Neural progenitor cell (in vitro differentiated cells): ENCODE data around the gene BORCS8. TPM values are rescaled to one million over a fixed set of nuclear protein-coding genes. Genes with fewer than 3 reads are reported as not detected.
"Not testable (repeated sequence)": the region's sequence is repeated elsewhere in the genome, so short reads cannot be mapped to it uniquely, and the experiment has no call there.

Experiments used
- DNase-seq: peaks from one replicate; pipeline ENCODE4 v3.0.0-alpha.2; 2016; ENCODE audit warnings: low spot score
- H2AFZ ChIP-seq: fragments of 200-600 bp; sonication (generic); replicated peaks from 2 replicates; pipeline ENCODE4 v1.6.1; 2016; ENCODE audit warnings: antibody characterized with exemption
- H3F3A ChIP-seq: fragments of 200-600 bp; sonication (generic); 2 replicates; pipeline ENCODE4 v1.6.1; 2016; ENCODE audit warnings: antibody characterized with exemption, low read depth
- H3K27ac ChIP-seq: fragments of 200-600 bp; sonication (generic); 2 replicates; pipeline ENCODE4 v1.5.1; 2016; ENCODE audit warnings: mild to moderate bottlenecking
- H3K27me3 ChIP-seq: fragments of 200-600 bp; sonication (generic); 2 replicates; pipeline ENCODE4 v1.6.1; 2016; ENCODE audit warnings: mild to moderate bottlenecking, moderate library complexity
- H3K36me3 ChIP-seq: fragments of 200-600 bp; sonication (generic); 2 replicates; pipeline ENCODE4 v1.5.1; 2016
- H3K4me1 ChIP-seq: fragments of 200-600 bp; sonication (generic); 2 replicates; pipeline ENCODE4 v1.6.1; 2016; ENCODE audit warnings: mixed run types
- H3K4me2 ChIP-seq: fragments of 200-600 bp; sonication (generic); 2 replicates; pipeline ENCODE4 v1.6.1; 2016
- H3K4me3 ChIP-seq: fragments of 200-600 bp; sonication (generic); 2 replicates; pipeline ENCODE4 v1.5.1; 2016
- H3K79me2 ChIP-seq: fragments of 200-600 bp; sonication (generic); 2 replicates; pipeline ENCODE4 v1.6.1; 2016; ENCODE audit warnings: low read depth
- H3K9ac ChIP-seq: fragments of 200-600 bp; sonication (generic); 2 replicates; pipeline ENCODE4 v1.6.1; 2016
- H3K9me3 ChIP-seq: fragments of 200-600 bp; sonication (generic); 2 replicates; pipeline ENCODE4 v1.5.1; 2016; ENCODE audit warnings: low read depth
- H4K20me1 ChIP-seq: fragments of 200-600 bp; sonication (generic); 2 replicates; pipeline ENCODE4 v1.6.1; 2016; ENCODE audit warnings: low read depth
- H3K27ac Mint-ChIP-seq: 3 replicates; pipeline ENCODE4 v1.8.0; 2021; ENCODE audit warnings: mixed read lengths
- H3K27me3 Mint-ChIP-seq: 2 replicates; pipeline ENCODE4 v1.8.0; 2022; ENCODE audit warnings: low read depth, mild to moderate bottlenecking, inconsistent platforms, moderate library complexity, mixed read lengths; ENCODE audit not compliant: insufficient read depth
- H3K36me3 Mint-ChIP-seq: 3 replicates; pipeline ENCODE4 v1.8.0; 2021; ENCODE audit warnings: mixed read lengths
- H3K4me1 Mint-ChIP-seq: 3 replicates; pipeline ENCODE4 v1.8.0; 2021; ENCODE audit warnings: mixed read lengths
- H3K4me3 Mint-ChIP-seq: 3 replicates; pipeline ENCODE4 v1.8.0; 2021; ENCODE audit warnings: mild to moderate bottlenecking, moderate library complexity, mixed read lengths
- H3K9me3 Mint-ChIP-seq: 3 replicates; pipeline ENCODE4 v1.8.0; 2020; ENCODE audit warnings: mixed read lengths
- EZH2 ChIP-seq: fragments of 200-600 bp; sonication (generic); IDR thresholded peaks from 2 replicates; pipeline ENCODE4 v1.6.1; 2017; ENCODE audit warnings: antibody characterized with exemption, mild to moderate bottlenecking, moderate library complexity
- EZH2phosphoT487 ChIP-seq: fragments of 200-600 bp; sonication (generic); IDR thresholded peaks from 2 replicates; pipeline ENCODE4 v1.6.1; 2017; ENCODE audit warnings: antibody characterized with exemption
- total RNA-seq: library from RNA; depleted of rRNA; stranded (reverse); fragments of >200 nt; gene quantifications from 2 replicates; pipeline ENCODE4 v1.2.3, GENCODE V29; 2015; ENCODE audit warnings: low replicate concordance
- TF ChIP-seq, protein P1 (sequence below): fragments of 200-600 bp; sonication (generic); IDR thresholded peaks from 2 replicates; pipeline ENCODE4 v1.5.1; 2017; ENCODE audit warnings: antibody characterized with exemption, mild to moderate bottlenecking

BORCS8 gene
- total RNA-seq, 1 donor from 2014 or later = 6.3 TPM

- no peaks in the 10 kb centered on the region for H3K36me3 ChIP-seq
- TF ChIP-seq EZH2 = no peak
- TF ChIP-seq EZH2phosphoT487 = no peak
- TF ChIP-seq, protein P1, sequence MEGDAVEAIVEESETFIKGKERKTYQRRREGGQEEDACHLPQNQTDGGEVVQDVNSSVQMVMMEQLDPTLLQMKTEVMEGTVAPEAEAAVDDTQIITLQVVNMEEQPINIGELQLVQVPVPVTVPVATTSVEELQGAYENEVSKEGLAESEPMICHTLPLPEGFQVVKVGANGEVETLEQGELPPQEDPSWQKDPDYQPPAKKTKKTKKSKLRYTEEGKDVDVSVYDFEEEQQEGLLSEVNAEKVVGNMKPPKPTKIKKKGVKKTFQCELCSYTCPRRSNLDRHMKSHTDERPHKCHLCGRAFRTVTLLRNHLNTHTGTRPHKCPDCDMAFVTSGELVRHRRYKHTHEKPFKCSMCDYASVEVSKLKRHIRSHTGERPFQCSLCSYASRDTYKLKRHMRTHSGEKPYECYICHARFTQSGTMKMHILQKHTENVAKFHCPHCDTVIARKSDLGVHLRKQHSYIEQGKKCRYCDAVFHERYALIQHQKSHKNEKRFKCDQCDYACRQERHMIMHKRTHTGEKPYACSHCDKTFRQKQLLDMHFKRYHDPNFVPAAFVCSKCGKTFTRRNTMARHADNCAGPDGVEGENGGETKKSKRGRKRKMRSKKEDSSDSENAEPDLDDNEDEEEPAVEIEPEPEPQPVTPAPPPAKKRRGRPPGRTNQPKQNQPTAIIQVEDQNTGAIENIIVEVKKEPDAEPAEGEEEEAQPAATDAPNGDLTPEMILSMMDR = no peak
- no peaks in the 10 kb centered on the region for H3K79me2 ChIP-seq
- H3K4me3 ChIP-seq = peak overlapping the region; percentile 46
- H3K4me2 ChIP-seq = peak overlapping the region; percentile 75
- Mint-ChIP-seq H3K4me3 (peak overlapping the region; percentile 57), H3K36me3 (no peaks in the 10 kb centered on the region), H3K27ac (no peak overlapping the region), H3K4me1 (no peaks in the 10 kb centered on the region), H3K27me3 (peaks cover 29% of the 10 kb centered on the region), H3K9me3 (no peaks in the 10 kb centered on the region)
- H3K27ac ChIP-seq = no peak overlapping the region
- H3K9ac ChIP-seq = no peak overlapping the region
- peaks cover 17% of the 10 kb centered on the region for H3F3A ChIP-seq
- H4K20me1 ChIP-seq = no peaks in the 10 kb centered on the region
- peaks cover 53% of the 10 kb centered on the region for H3K27me3 ChIP-seq
- peak overlapping the region; percentile 89 for H2AFZ ChIP-seq
- no peaks in the 10 kb centered on the region for H3K9me3 ChIP-seq
- peak; percentile 45 for DNase-seq
- no peaks in the 10 kb centered on the region for H3K4me1 ChIP-seq
These were observed 32.3 kb upstream of the BORCS8 start for GRCh38 chr19:19224150-19224851.

DNA sequence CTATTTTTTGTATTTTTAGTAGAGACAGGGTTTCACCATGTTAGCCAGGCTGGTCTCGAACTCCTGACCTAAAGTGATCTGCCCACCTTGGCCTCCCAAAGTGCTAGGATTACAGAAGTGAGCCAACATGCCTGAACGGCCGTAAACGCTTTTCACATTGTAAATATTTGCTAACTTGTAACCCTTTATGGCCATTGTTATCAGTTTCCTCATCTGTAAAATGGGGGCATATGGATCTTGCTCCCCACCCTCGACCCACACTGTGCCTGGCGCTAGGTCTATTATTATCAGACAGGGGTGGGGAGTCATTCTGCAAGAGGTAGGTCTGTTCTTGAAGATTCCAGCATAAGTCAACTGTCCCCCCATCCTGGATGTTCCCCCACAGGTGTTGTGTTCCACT lies 31.7 kb upstream of the BORCS8 start:
- no peaks in the 10 kb centered on the region for H4K20me1 ChIP-seq
- no peak for TF ChIP-seq EZH2
- TF ChIP-seq, protein P1 = no peak
- Mint-ChIP-seq H3K4me1 (no peaks in the 10 kb centered on the region), H3K27ac (no peak overlapping the region), H3K36me3 (no peaks in the 10 kb centered on the region), H3K27me3 (peaks cover 29% of the 10 kb centered on the region), H3K9me3 (no peaks in the 10 kb centered on the region), H3K4me3 (no peak overlapping the region)
- peaks cover 46% of the 10 kb centered on the region for H3K27me3 ChIP-seq
- H3K4me3 ChIP-seq = no peak overlapping the region
- H3K9me3 ChIP-seq = no peaks in the 10 kb centered on the region
- peaks cover 17% of the 10 kb centered on the region for H3F3A ChIP-seq
- H2AFZ ChIP-seq = no peak overlapping the region
- H3K27ac ChIP-seq = no peak overlapping the region
- no peaks in the 10 kb centered on the region for H3K4me1 ChIP-seq
- H3K36me3 ChIP-seq = no peaks in the 10 kb centered on the region
- no peak overlapping the region for H3K4me2 ChIP-seq
- H3K9ac ChIP-seq = no peak overlapping the region
- no peak for DNase-seq
- H3K79me2 ChIP-seq = no peaks in the 10 kb centered on the region

DNA sequence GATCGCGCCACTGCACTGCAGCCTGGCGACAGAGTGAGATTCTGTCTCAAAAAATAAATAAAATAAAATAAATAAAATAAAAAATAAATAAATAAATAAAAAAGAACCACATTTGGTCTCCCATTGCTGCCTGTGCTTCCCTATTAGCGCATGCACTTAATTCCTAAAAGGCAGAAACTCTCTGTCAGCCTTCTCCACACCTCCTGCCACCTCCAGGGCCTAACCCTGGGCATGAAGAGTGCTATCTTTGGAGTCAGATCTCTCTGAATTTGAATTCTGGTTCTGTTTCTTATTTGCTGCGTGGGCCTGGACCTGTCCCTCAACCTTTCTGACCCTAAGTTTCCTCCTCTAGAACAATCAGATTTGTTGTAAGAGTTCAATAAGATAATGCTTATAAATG lies 31.1 kb upstream of the BORCS8 start:
- TF ChIP-seq EZH2 = no peak
- TF ChIP-seq, protein P1 = no peak
- no peak for TF ChIP-seq EZH2phosphoT487
- H3K36me3 ChIP-seq = no peaks in the 10 kb centered on the region
- no peaks in the 10 kb centered on the region for H3K9me3 Mint-ChIP-seq
- H4K20me1 ChIP-seq = no peaks in the 10 kb centered on the region
- H3F3A ChIP-seq = peaks cover 17% of the 10 kb centered on the region
- H3K4me3 Mint-ChIP-seq = peak overlapping the region; percentile 33
- no peak overlapping the region for H3K4me2 ChIP-seq
- H3K4me1 ChIP-seq = no peaks in the 10 kb centered on the region
- no peaks in the 10 kb centered on the region for H3K9me3 ChIP-seq
- no peak overlapping the region for H2AFZ ChIP-seq
- H3K36me3 Mint-ChIP-seq = no peaks in the 10 kb centered on the region
- no peak overlapping the region for H3K9ac ChIP-seq
- no peaks in the 10 kb centered on the region for H3K4me1 Mint-ChIP-seq
- DNase-seq = no peak
- H3K4me3 ChIP-seq = no peak overlapping the region
- H3K27me3 Mint-ChIP-seq = peaks cover 26% of the 10 kb centered on the region
- H3K79me2 ChIP-seq = no peaks in the 10 kb centered on the region
- H3K27ac Mint-ChIP-seq = no peak overlapping the region
- H3K27me3 ChIP-seq = peaks cover 40% of the 10 kb centered on the region
- H3K27ac ChIP-seq = no peak overlapping the region

DNA sequence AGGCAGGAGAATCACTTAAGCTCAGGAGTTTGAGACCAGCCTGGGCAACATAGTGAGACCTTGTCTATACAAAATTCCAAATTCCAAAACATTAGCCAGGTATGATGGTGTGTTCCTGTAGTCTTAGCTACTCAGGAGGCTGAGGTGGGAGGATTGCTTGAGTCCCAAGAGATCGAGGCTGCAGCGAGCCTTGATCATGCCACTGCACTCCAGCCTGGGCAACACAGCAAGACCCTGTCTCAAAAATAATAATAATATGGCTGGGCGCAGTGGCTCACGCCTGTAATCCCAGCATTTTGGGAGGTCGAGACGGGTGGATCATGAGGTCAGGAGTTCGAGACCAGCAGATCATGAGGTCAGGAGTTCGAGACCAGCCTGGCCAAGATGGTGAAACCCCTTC lies 29.0 kb upstream of the BORCS8 start:
- H3K4me2 ChIP-seq, H3K36me3 Mint-ChIP-seq, H4K20me1 ChIP-seq, DNase-seq, H3K4me3 Mint-ChIP-seq, H3K4me1 ChIP-seq, H3K4me3 ChIP-seq, H3K9ac ChIP-seq, H3K9me3 ChIP-seq, H2AFZ ChIP-seq, H3K36me3 ChIP-seq, H3K9me3 Mint-ChIP-seq, H3K4me1 Mint-ChIP-seq, H3K27ac Mint-ChIP-seq, H3K79me2 ChIP-seq, H3K27ac ChIP-seq: not testable (repeated sequence)
- peaks cover 17% of the 10 kb centered on the region for H3F3A ChIP-seq
- H3K27me3 Mint-ChIP-seq = peaks cover 23% of the 10 kb centered on the region
- peaks cover 31% of the 10 kb centered on the region for H3K27me3 ChIP-seq
